HFF-Myc (cell line): Measurements from ENCODE around the gene LLGL1.

Source experiments
- DNase-seq: peaks from one replicate; pipeline ENCODE4 v3.0.0-alpha.2; 2011; ENCODE audit warnings: low read depth; ENCODE audit errors: extremely low read depth
- H3K4me3 ChIP-seq: replicated peaks from 2 replicates; pipeline ENCODE4 v1.5.1; 2011; ENCODE audit warnings: low read depth, mild to moderate bottlenecking, control low read depth, low read length
- CTCF ChIP-seq: IDR thresholded peaks from 2 replicates; pipeline ENCODE4 v1.5.1; 2012; ENCODE audit warnings: mild to moderate bottlenecking, low read depth, low read length, control low read depth; ENCODE audit errors: missing control alignments

The LLGL1 gene

GRCh38 chr17:18185832-18186626 is 39.4 kb upstream of the LLGL1 start:
- no peak for TF ChIP-seq CTCF
- peak overlapping the region; percentile 94 for H3K4me3 ChIP-seq
- DNase-seq, result no peak

- H3K4me3 ChIP-seq, result peak overlapping the region; percentile 94
- DNase-seq, result no peak
- no peak for TF ChIP-seq CTCF
Observed at GRCh38 chr17:18186627-18186982, 38.8 kb upstream of the LLGL1 start.

- H3K4me3 ChIP-seq, result peak overlapping the region; percentile 94
- DNase-seq, result no peak
- no peak for TF ChIP-seq CTCF
Observed at GRCh38 chr17:18187226-18187625, 38.2 kb upstream of the LLGL1 start.

GRCh38 chr17:18187821-18188761 is 37.3 kb upstream of the LLGL1 start:
- DNase-seq, result no peak
- H3K4me3 ChIP-seq, result peak overlapping the region; percentile 94
- TF ChIP-seq CTCF, result no peak

GRCh38 chr17:18190628-18191235 is 34.7 kb upstream of the LLGL1 start:
- no peak for TF ChIP-seq CTCF
- DNase-seq, result no peak
- H3K4me3 ChIP-seq, result no peak overlapping the region

- TF ChIP-seq CTCF, result no peak
- H3K4me3 ChIP-seq, result no peak overlapping the region
- DNase-seq, result no peak
Observed at GRCh38 chr17:18191236-18191667, 34.2 kb upstream of the LLGL1 start.
